GM12878 (cell line): Measurements from ENCODE around the gene HSD17B12. TPM values are rescaled to one million over a fixed set of nuclear protein-coding genes. Genes with fewer than 3 reads are reported as not detected.

Experiments
- ATAC-seq: fragments of 200-7000 bp; cut with Tn5 transposase; 3 replicates; pipeline ENCODE4 v1.9.1; 2020; ENCODE audit warnings: mild to moderate bottlenecking, moderate library complexity
- BruUV-seq: library from RNA; stranded (reverse); fragments of 400-500 nt; replicated peaks from 2 replicates; lab custom pipeline; 2021; lab: Mats Ljungman, UMichigan
- CTCF ChIA-PET: fragments of 300-600 bp; sonication (Branson Sonifier 250); formaldehyde crosslinking; extraction: SDS; loops from one replicate; lab custom pipeline; 2021; ENCODE audit warnings: inconsistent platforms; lab: Yijun Ruan, JAX
- POLR2A ChIA-PET: fragments of 350-600 bp; formaldehyde crosslinking; extraction: SDS; loops from one replicate; lab custom pipeline; 2021; ENCODE audit warnings: inconsistent platforms; lab: Charles Lee
- RAD21 ChIA-PET: fragments of 300-600 bp; sonication (Branson Sonifier 250); formaldehyde crosslinking; loops from one replicate; lab custom pipeline; 2023; ENCODE audit warnings: antibody characterized with exemption; ENCODE audit not compliant: unreplicated experiment; lab: Charles Lee
- SMC1A ChIA-PET: fragments of 300-600 bp; sonication (Branson Sonifier 250); formaldehyde crosslinking; loops from one replicate; lab custom pipeline; 2023; ENCODE audit not compliant: unreplicated experiment, uncharacterized antibody; lab: Charles Lee
- DNase-seq: peaks from one replicate; pipeline ENCODE4 v3.0.0-alpha.2; 2011; ENCODE audit warnings: low read depth, low spot score
- FAIRE-seq: peaks from 3 replicates; lab custom pipeline; 2011; peaks lifted over from hg19 to GRCh38; lab: Jason Lieb, UNC
- H2AFZ ChIP-seq: 2 replicates; pipeline ENCODE4 v1.6.0; 2011; ENCODE audit warnings: low read depth, low read length, control low read depth; ENCODE audit not compliant: control insufficient read depth
- H3K27ac ChIP-seq: 2 replicates; pipeline ENCODE4 v1.5.1; 2011; ENCODE audit warnings: control low read depth; ENCODE audit not compliant: control insufficient read depth, insufficient read depth
- H3K27me3 ChIP-seq, 2 experiments: replicated peaks in 1 of 2; 2 replicates each; pipeline versions ENCODE4 v1.6.0 to v1.6.1; 2011; ENCODE audit warnings: low read length in 1 of 2; ENCODE audit not compliant: control insufficient read depth in 2 of 2, insufficient read depth in 2 of 2
- H3K36me3 ChIP-seq, 2 experiments: 2 replicates each; pipeline ENCODE4 v1.5.1; 2011; ENCODE audit warnings: low read length in 1 of 2; ENCODE audit not compliant: control insufficient read depth in 2 of 2, insufficient read depth in 2 of 2
- H3K4me1 ChIP-seq: 2 replicates; pipeline ENCODE4 v1.6.1; 2011; ENCODE audit warnings: mild to moderate bottlenecking, low read length, moderate library complexity, mixed read lengths; ENCODE audit not compliant: control insufficient read depth, insufficient read depth
- H3K4me2 ChIP-seq: 2 replicates; pipeline ENCODE4 v1.6.0; 2011; ENCODE audit warnings: control low read depth; ENCODE audit not compliant: control insufficient read depth, insufficient read depth
- H3K4me3 ChIP-seq: fragments of 200-600 bp; sonication (generic); 2 replicates; pipeline ENCODE4 v1.5.1; 2016
- H3K79me2 ChIP-seq: 2 replicates; pipeline ENCODE4 v1.6.0; 2011; ENCODE audit warnings: low read length; ENCODE audit not compliant: control insufficient read depth, insufficient read depth
- H3K9ac ChIP-seq: 2 replicates; pipeline ENCODE4 v1.8.0; 2011; ENCODE audit warnings: low read length, control low read depth, mixed read lengths; ENCODE audit not compliant: control insufficient read depth, insufficient read depth
- H3K9me3 ChIP-seq: replicated peaks from 3 replicates; pipeline ENCODE4 v1.5.1; 2011; ENCODE audit warnings: mild to moderate bottlenecking, low read length; ENCODE audit not compliant: control insufficient read depth, insufficient read depth
- H4K20me1 ChIP-seq: 2 replicates; pipeline ENCODE4 v1.6.0; 2011; ENCODE audit not compliant: control insufficient read depth, insufficient read depth
- ASH2L ChIP-seq: fragments of 300-600, 200-600 bp; sonication (generic); IDR thresholded peaks from 2 replicates; pipeline ENCODE4 v1.6.1; 2017; ENCODE audit warnings: low read depth, mild to moderate bottlenecking, borderline replicate concordance
- BACH1 ChIP-seq: fragments of 450-650 bp; IDR thresholded peaks from 2 replicates; pipeline ENCODE4 v1.6.1; 2017; ENCODE audit warnings: mild to moderate bottlenecking, borderline replicate concordance
- ELK1 ChIP-seq: IDR thresholded peaks from 2 replicates; pipeline ENCODE4 v1.6.1; 2012; ENCODE audit warnings: low read depth, low read length, improper control_type of control experiment
- MEF2A ChIP-seq: IDR thresholded peaks from 2 replicates; pipeline ENCODE4 v1.6.1; 2011; ENCODE audit warnings: low read depth, mild to moderate bottlenecking, low read length, moderate library complexity; ENCODE audit not compliant: insufficient read depth
- MXI1 ChIP-seq: fragments of 150-350 bp; IDR thresholded peaks from 2 replicates; pipeline ENCODE4 v1.6.1; 2011; ENCODE audit warnings: low read depth, mild to moderate bottlenecking, inconsistent platforms, low read length, improper control_type of control experiment
- TAF1 ChIP-seq: IDR thresholded peaks from 2 replicates; pipeline ENCODE4 v1.6.1; 2011; ENCODE audit warnings: mild to moderate bottlenecking, low read depth, low read length, borderline replicate concordance
- ZBTB33 ChIP-seq: fragments of 450-650 bp; IDR thresholded peaks from 2 replicates; pipeline ENCODE4 v1.6.1; 2017; ENCODE audit warnings: mild to moderate bottlenecking
- ZBTB40 ChIP-seq: fragments of 450-650 bp; IDR thresholded peaks from 2 replicates; pipeline ENCODE4 v1.6.1; 2016; ENCODE audit warnings: mild to moderate bottlenecking, moderate library complexity, borderline replicate concordance
- WGBS: methylation state at CpG from one replicate; pipeline ENCODE4 v1.1.6; 2016; ENCODE audit warnings: low lambda C conversion rate; ENCODE audit not compliant: insufficient replicate concordance, insufficient coverage; ENCODE audit errors: missing lambda C conversion rate; 5-methylcytosine and 5-hydroxymethylcytosine counted together
- in situ Hi-C: fragments of 300-500 bp; cut with MboI; formaldehyde crosslinking; loops from 9 replicates; pipeline ENCODE4 v1.14.3; 2018; ENCODE audit warnings: mixed read lengths
- intact Hi-C: fragments of 100-400 bp; cut with micrococcal nuclease; formaldehyde crosslinking; loops from one replicate; pipeline ENCODE4 v1.14.2; 2022; ENCODE audit not compliant: unreplicated experiment
- polyA plus RNA-seq, 11 experiments: library from polyadenylated mRNA; depleted of rRNA in 4 of 11; unstranded in 6 of 11; stranded (reverse) in 5 of 11; fragments of >200 nt; fragmentation: Nextera tagmentation in 4 of 11; fragmentation: Illumina TruSeq in 1 of 11; extraction: Ambion mirVana in 4 of 11; extraction: Trizol in 1 of 11; gene quantifications; 1 replicate in 1 of 11; 2 replicates in 10 of 11; pipeline versions ENCODE4 v1.2.1 to v1.2.3, GENCODE V29; 2011 to 2016; ENCODE audit warnings: inconsistent platforms in 2 of 11, missing spikeins in 2 of 11, low read depth in 1 of 11
- total RNA-seq, 4 experiments: library from RNA; depleted of rRNA in 3 of 4; stranded (reverse); fragments of >200 nt in 3 of 4; fragmentation: Illumina TruSeq in 1 of 4; extraction: Trizol in 1 of 4; gene quantifications; 2 replicates each; pipeline versions ENCODE4 v1.2.1 to v1.2.3, GENCODE V29; 2013 to 2021

The HSD17B12 gene
- total and polyA plus RNA-seq, 10 of the 15 experiments (the other 5 are each of a cell fraction or from before 2014, with no cell fraction given), result 23.6 to 88.0 (median 64.7) TPM

GRCh38 chr11:43842021-43842420, 161.5 kb downstream of the HSD17B12 start:
- Histone ChIP-seq H3K36me3 (peaks cover 2 to 14% of the 10 kb centered on the region in 2 experiments; a peak in 3 of 4 replicates), H3K27ac (no peak overlapping the region), H3K9me3 (no peaks in the 10 kb centered on the region), H3K4me3 (no peak overlapping the region), H3K4me1 (no peaks in the 10 kb centered on the region), H3K27me3 (no peaks in the 10 kb centered on the region), H3K9ac (no peak overlapping the region), H3K4me2 (no peak overlapping the region), H3K79me2 (no peaks in the 10 kb centered on the region), H2AFZ (no peak overlapping the region), H4K20me1 (no peaks in the 10 kb centered on the region)
- ATAC-seq (no peak), FAIRE-seq (no peak), DNase-seq (no peak)
- intact Hi-C loops, result no loop called here
- no TSS peak for BruUV-seq
- in situ Hi-C loops, result no loop called here
- RAD21 ChIA-PET, result interaction anchor here (1.2 to 1.4 kb wide), 2 partner anchors 10 to 15 kb away, joined by 3 read pairs; no protein-coding TSS in a partner anchor
- SMC1A ChIA-PET, result interaction anchor here (0.6 to 1.9 kb wide), 5 partner anchors 10 to 355 kb away, joined by 3 to 7 read pairs (median 5); no protein-coding TSS in a partner anchor
- TF ChIP-seq MEF2A (no peak), ELK1 (no peak)
- 93% methylated on average over 1 of the region's 1 CpG for WGBS
- POLR2A ChIA-PET, result no interaction called here
- CTCF ChIA-PET, result interaction anchor here (1.3 to 4.0 kb wide), 5 partner anchors 9 to 61 kb away, joined by 3 to 29 read pairs (median 8); no protein-coding TSS in a partner anchor

GRCh38 chr11:43845816-43846215, 165.3 kb downstream of the HSD17B12 start:
- no TSS peak for BruUV-seq
- H3K27ac ChIP-seq, result no peak overlapping the region
- H3K36me3 ChIP-seq, result peaks cover 2 to 8% of the 10 kb centered on the region in 2 experiments; a peak in 3 of 4 replicates
- DNase-seq (no peak), ATAC-seq (no peak), FAIRE-seq (no peak)
- H3K9me3 ChIP-seq, result no peaks in the 10 kb centered on the region
- ChIA-PET CTCF (interaction anchor here (1.1 kb wide), 1 partner anchor 20 kb away, joined by 3 read pairs; no protein-coding TSS in a partner anchor), SMC1A (no interaction called here), RAD21 (no interaction called here), POLR2A (no interaction called here)
- no peak overlapping the region for H2AFZ ChIP-seq
- intact Hi-C loops (loop anchor here (5.0 kb wide), 1 partner anchor 51 kb away; no protein-coding TSS in a partner anchor), in situ Hi-C loops (no loop called here)
- no peak overlapping the region for H3K4me3 ChIP-seq
- no peaks in the 10 kb centered on the region for H3K79me2 ChIP-seq
- no peaks in the 10 kb centered on the region for H3K27me3 ChIP-seq
- H4K20me1 ChIP-seq, result no peaks in the 10 kb centered on the region
- 100% methylated on average over 3 of the region's 3 CpGs for WGBS
- H3K9ac ChIP-seq, result no peak overlapping the region
- H3K4me1 ChIP-seq, result no peaks in the 10 kb centered on the region
- no peak overlapping the region for H3K4me2 ChIP-seq
- TF ChIP-seq BACH1, result no peak
- no peak for TF ChIP-seq ZBTB33
- TF ChIP-seq MXI1, result no peak
- no peak for TF ChIP-seq ASH2L
- TF ChIP-seq TAF1, result no peak
- no peak for TF ChIP-seq ZBTB40
